Measurements from ENCODE around the gene RFX2.
"Not testable (repeated sequence)": the region's sequence is repeated elsewhere in the genome, so short reads cannot be mapped to it uniquely, and the experiment has no call there.

The RFX2 gene

GRCh38 chr19:5990289-5990797 lies 120.0 kb downstream of the RFX2 start:
- DNase-seq (ENCODE audit: low read depth), result no peak

- DNase-seq (ENCODE audit: low read depth), result no peak
Measured at GRCh38 chr19:5989388-5990074, 120.8 kb downstream of the RFX2 start.

GRCh38 chr19:5988517-5989387 lies 121.5 kb downstream of the RFX2 start:
- DNase-seq (ENCODE audit: low read depth), result no peak

- DNase-seq (ENCODE audit: low read depth), result peak; percentile 63
Measured at GRCh38 chr19:5987077-5987818, 123.1 kb downstream of the RFX2 start.

GRCh38 chr19:5985837-5986236 lies 124.5 kb downstream of the RFX2 start:
- not testable (repeated sequence) for DNase-seq (ENCODE audit: low read depth)

- no peak for DNase-seq (ENCODE audit: low read depth)
Measured at GRCh38 chr19:5985098-5985783, 125.1 kb downstream of the RFX2 start.

- no peak for DNase-seq (ENCODE audit: low read depth)
Measured at GRCh38 chr19:5984600-5984999, 125.7 kb downstream of the RFX2 start.

- no peak for DNase-seq (ENCODE audit: low read depth)
Measured at GRCh38 chr19:5983367-5983955, 126.8 kb downstream of the RFX2 start.

GRCh38 chr19:5978606-5979552 lies 131.4 kb downstream of the RFX2 start:
- DNase-seq (ENCODE audit: low read depth), result no peak

- peak; percentile 93 for DNase-seq (ENCODE audit: low read depth)
Measured at GRCh38 chr19:5977785-5978605, 132.3 kb downstream of the RFX2 start, which contains the start of gene RANBP3. RANBP3 (minus strand) TSS chr19:5978140; CDS start chr19:5978082, 58 bp downstream.

- DNase-seq (ENCODE audit: low read depth), result no peak
Measured at GRCh38 chr19:5977222-5977784, 133.0 kb downstream of the RFX2 start.

GRCh38 chr19:5976768-5977167 lies 133.5 kb downstream of the RFX2 start:
- no peak for DNase-seq (ENCODE audit: low read depth)

GRCh38 chr19:5975388-5975728 lies 134.9 kb downstream of the RFX2 start:
- DNase-seq (ENCODE audit: low read depth), result no peak

- DNase-seq (ENCODE audit: low read depth), result no peak
Measured at GRCh38 chr19:5974721-5975387, 135.4 kb downstream of the RFX2 start.

- DNase-seq (ENCODE audit: low read depth), result no peak
Measured at GRCh38 chr19:5973867-5974635, 136.2 kb downstream of the RFX2 start.

GRCh38 chr19:5973376-5973775 lies 136.9 kb downstream of the RFX2 start:
- no peak for DNase-seq (ENCODE audit: low read depth)

- DNase-seq (ENCODE audit: low read depth), result no peak
Measured at GRCh38 chr19:5972355-5972731, 138.0 kb downstream of the RFX2 start.
